ENCODE data around the gene GNA12.

The GNA12 gene, protein sequence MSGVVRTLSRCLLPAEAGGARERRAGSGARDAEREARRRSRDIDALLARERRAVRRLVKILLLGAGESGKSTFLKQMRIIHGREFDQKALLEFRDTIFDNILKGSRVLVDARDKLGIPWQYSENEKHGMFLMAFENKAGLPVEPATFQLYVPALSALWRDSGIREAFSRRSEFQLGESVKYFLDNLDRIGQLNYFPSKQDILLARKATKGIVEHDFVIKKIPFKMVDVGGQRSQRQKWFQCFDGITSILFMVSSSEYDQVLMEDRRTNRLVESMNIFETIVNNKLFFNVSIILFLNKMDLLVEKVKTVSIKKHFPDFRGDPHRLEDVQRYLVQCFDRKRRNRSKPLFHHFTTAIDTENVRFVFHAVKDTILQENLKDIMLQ

DNA sequence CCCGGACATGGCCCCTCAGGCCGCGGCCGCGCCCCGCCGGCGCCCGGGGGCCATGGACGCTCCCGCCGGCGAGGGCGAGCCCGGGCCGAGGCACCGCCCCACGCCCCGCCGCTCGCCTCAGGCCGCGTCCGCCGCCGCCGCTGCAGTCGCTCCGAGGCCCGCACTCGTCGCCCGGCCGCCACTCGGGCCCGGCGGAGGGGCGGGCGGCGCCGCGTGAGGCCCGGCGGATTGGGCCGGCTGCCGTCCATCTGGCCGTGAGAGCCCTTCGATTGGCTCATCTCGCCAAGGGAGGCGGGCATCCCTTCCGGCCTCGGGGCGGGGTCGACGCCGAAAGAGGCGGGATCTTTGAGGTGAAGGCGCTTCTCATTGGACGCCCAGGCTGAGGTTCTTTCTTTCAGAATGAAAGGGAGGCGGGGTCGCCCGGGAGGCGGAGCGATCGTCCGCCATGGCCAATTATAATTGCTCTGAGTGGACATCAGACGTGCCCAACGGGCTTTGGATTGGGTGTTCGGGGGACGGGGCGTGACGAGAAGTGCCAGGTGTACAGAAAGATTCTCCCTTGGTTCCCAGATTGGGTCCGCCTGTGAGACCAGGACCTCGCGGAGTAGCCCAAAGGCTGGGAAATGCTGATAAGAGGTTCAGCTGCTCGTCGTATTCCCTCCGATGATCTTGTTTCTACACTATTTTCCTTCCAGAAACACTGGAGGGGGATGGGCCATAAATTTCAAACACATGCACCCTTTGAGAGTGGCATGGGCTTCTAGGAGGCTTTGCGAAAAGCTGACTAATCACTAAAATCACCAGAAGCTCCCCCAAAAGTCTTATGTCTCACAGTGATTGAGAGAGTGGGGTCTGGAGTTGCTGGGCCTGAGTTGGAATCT, at the start of gene GNA12:
Gene GNA12, minus strand, starts transcription at position 156 of the 881 bp plus-strand sequence. Its CDS starts 147 bp downstream, at position 9.
- DNase-seq: peak; percentile 99

DNA sequence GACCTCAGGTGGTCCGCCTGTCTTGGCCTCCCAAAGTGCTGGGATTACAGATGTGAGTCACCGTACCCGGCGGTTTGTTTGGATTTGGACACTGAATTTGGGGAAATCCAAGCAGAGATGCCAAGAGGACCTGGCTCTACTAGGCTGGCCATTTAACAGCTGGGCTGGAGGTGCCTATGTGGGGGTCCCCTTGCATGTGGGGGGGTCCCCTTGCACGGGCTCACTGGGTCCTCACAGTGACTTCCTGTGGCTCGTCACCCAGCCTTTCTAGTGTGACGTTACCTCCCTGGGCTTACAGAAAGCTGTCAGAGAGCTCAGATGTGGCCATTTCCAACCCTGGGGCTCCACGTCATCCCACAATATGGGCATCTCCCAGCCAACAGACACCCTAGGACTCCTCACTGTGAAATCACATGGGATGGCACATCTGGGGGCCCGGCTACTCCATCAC, 49.3 kb upstream of the GNA12 start:
- DNase-seq: no peak

DNA sequence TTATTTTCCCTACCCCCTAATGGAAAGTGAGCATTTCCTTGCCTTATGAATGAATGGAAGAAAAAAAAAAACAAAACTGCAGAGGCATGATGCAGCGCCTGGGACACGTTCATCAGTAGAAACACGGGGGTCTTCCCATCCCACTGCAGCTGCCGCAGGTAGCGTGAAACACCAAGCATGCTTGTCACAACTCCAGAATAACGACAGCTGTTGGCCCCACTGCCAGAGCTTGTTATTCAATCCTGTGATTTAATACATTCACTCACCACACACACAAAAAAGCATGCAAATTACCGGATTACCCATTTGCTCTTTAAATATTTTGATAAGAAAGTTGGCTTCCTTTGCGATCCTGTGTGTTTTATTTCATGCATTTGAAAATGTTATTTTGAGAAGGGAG, 48.4 kb upstream of the GNA12 start:
- no peak for DNase-seq

DNA sequence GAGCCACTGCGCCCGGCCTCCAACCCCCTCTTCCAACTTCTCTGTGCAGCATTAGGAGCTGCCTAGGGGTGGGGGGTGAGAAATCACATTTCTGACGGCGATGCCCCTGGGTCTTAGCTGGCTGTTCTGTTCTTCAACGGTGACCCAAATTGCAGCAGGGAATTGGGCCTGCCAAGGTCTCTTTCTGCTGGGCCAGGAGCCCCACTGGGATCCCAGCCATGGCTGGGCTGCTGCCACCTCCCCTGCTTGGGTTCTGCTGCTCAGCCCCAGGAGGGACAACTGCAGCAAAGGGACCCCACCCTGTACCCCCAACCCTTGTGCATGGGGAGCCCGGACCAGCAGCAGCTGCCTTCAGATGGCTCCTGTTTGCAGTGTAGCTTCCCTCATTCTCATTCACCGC, 43.7 kb upstream of the GNA12 start:
- DNase-seq: no peak

DNA sequence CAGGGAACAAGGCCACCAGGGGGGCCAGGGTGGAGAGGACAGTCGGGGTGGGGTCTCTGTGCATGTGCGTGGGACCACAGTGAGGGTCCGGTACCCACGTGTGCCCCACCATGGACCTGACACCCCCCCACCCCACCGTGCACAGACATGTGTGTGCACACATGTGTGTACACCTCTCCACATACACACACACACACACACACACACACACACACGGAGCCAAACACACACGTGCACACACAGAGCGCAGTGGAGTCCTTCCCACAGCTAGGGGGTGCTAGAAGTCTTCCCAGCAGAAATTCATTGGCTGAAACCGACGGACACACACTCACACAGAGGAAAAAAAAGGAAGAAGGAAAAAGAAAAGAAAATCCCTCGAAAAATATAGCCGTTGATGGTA, 42.8 kb upstream of the GNA12 start:
- DNase-seq: peak; percentile 44

DNA sequence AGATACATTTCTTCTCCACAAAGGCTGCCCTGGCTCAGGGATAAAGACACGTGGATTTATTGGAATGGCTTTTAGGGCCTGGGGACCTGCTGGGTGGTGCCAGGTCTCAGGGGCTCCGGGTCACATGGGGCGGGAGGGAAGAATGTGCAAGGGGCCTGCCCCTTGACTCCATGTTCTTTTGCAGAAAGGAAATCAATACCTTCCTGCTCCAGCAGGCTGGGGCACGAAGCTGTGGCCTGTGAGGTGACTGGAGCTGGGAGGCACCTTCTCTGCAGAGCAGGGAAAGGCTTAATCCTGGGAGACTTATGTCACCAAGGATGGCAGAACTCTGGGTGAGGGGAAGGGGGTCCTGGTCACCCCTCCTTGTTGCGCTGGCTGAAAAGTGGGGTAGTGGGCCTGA, 42.3 kb upstream of the GNA12 start:
- no peak for DNase-seq

DNA sequence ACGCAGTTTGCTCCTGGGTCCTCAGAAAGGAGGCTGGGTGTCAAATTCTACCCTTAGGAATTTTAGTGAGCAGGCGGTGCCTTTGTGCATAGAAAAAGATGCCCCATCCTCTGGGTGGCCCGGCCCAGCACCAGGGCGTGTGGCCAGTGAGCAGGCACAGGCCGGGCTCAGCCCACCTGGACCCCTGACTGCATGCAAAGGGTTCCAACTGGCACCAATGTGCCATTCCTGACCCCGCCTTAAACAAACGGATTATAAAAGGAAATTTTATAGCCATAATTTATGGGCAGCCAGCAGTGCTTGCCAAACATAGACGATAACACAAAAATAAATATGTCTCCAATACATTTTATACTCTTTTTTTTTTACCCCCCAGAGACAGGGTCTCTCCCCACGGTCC, 40.1 kb upstream of the GNA12 start:
- no peak for DNase-seq

DNA sequence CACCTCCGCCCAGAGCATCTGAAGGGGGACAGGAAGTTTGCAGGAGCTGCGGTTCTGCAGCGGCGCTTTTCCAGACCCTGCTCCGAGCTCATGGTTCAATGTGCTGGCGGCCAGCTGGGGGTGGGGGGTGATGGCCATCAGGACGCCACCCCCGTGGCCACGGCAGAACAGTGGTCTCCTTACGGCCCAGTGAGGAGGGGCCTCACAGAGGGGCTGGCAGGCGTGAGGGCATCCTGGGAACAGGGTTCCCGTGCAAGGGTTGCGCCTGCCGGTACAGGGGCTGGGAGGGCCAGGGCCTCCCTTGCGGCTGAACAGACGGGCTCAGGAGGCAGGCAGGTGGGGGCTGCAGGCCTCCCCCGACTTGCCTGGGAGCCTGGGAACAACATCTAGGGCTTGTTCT, 39.0 kb upstream of the GNA12 start:
- no peak for DNase-seq

DNA sequence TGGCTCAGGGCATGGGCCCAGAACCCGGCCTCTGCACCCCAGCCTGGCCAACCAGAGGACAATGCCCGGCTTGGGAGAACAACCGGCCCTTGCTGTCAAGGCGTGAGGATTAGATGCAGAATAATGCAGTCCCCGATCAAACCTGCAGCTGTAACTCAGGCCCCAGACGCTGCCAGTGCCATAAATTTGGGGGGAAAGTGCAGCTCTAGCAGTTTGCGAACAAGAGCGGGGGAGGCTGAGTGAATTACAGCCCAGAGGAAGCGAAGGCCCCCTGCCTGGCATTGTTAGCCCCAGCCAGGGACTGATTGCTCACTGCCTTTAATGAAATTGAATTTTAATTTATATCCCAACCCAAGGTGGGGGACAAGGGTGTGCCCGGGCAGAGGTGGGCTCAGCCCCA, 38.0 kb upstream of the GNA12 start:
- DNase-seq: no peak

DNA sequence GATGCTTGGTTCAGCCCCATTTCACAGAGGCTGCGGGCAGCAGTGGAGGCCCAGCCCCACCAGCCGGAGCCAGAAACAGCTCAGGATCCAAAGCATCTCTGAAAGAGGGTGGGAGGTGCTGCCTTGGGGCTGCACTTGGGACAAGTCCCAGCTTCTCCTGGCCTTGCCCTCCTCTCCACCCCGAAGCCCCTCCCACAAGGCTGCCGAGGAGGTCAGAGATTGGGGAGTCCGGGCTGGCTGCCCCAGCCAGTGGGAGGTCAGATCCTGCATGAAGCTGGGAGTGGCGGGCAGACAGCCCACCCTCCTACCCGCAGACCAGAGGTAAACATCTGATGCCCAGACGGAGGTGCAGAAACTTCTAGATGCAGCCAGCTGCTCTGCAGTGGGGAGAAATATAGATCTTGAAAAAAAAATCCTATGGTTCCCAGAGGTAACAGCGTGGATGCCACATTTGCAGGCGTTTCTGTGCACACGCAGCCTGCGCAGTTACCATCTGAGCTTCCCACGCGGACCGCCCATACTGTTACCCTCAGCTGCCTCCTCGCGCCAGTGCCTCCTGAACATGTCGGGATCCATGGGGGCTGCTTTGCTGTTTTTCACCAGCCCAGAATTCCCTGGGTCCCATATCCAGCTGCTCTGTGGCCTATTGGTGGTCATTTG, 36.9 kb upstream of the GNA12 start:
- DNase-seq: no peak

DNA sequence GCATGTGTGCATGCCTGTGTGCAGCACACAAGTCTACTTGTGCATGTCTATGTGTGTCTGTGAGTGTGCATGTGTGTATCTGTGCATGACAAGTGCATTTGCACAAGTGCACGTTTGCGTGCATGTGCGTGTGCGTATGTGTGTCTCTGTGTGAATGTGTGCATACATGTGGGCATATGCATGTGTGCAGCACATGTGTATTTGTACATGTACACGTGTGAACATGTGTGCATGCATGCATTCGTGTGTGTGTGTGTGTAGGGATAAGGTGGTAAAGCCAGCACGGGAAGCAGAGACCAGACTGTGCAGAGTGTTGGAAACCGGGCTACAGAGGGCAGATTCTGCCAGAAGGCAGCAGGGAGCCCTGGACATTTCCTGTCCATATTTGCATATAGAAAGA, 35.9 kb upstream of the GNA12 start:
- no peak for DNase-seq

DNA sequence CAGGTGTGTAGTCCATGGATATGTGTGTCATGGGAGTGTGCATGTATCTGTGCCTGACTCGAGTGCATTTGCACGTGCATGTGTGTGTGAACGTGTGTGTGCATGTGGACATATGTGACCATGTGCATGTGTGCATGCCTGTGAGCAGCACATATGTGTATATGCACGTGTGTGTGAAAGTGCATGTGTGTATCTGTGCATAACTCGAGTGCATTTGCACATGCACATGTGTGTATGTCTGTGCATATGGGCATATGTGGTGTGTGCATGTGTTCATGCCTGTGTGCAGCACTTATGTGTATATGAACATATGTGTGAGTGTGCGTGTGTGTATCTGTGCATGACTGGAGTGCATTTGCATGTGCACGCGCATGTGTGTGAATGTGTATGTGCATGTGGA, 35.2 kb upstream of the GNA12 start:
- DNase-seq: no peak

DNA sequence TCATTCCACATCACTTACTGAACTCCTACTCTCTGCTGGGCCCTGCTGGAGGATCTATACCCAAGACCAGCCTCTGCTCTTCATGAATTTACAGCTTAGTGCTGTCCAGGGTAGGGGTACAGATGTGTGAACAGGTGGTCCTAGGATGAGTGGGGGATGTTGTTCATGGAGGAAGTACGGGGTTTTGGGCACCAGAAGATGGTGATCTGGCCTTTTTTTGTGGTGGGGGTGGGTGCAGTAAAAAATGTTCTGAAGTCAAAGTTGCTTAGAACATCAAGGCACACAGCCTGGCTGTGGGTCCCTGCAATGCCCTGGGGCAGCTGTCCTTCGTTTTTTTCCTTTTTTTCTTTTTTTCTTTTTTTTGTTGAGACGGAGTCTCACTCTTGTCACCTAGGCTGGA, 34.2 kb upstream of the GNA12 start:
- no peak for DNase-seq

DNA sequence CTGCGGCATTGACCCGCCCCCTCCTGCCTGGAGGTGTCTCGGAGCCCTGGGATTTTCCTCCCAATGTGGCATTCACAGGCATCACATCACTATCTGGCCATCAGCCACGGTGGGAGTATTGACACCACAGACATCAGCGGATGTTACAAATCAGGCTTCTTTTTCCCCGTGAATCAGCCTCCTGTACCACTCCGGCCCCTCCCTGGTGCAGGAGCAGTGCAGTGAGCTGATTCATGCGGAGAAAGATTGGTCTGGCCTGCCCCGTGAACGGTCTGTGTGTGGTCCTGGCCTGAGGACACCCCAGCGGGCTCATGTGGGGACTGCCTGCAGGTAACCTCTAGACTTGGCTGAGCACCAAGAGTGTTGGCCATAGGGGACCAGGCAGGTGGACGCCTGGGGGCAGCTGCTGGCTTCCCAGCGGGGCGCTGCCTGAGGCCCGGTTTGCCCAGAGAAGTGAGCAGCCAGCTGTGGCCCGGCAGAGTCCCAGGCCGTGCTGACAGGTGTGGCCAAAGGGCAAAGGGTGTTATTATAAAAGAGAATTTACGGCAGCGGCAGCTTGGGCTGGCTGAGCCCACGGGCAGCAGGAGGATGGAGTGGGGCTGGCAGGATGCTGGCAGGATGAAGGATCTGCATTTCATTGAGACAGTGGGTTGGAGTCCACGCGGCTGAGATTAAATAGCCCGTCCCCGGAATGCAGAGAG, 32.1 kb upstream of the GNA12 start:
- DNase-seq: peak; percentile 46

DNA sequence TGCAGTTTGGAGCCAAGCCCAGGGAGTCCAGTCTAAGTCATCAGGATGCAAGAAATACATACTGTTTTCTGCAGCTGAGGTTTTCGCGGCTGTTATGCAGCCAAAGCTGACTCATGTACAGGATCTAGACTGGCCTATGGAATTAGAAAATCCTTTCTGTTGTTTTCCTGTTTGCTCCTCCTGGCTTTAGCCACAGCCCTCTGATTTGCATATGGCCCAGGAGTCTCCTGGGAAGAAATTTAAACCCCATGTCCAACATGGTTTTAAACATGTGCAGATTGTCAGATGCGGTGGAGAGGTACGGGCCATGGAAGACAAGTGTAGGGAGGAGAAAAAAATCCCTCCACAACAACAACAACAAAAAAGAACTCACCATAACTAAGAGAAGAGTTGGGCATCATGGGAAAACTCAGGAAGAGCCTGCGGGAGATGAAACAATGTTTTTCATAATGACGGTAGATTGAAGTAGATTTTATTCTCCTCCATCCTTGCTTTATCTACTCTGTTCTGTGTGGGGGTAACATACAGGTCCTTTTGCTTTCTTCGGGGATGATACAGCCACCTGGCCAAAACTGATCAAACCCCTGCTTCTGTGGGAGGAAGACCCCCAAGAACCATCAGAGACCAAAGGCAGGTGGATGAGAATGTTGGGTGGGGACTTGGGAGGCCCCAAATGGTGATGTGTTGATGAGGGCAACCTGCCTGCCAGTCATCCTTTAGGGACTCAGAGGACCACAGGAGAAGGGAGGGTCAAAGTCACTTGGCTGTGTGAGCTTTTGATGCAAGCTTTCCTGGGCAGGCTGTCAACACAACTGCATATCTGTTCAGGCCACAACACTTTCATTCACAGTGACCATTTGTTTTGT, 29.8 kb upstream of the GNA12 start:
- peak; percentile 96 for DNase-seq

DNA sequence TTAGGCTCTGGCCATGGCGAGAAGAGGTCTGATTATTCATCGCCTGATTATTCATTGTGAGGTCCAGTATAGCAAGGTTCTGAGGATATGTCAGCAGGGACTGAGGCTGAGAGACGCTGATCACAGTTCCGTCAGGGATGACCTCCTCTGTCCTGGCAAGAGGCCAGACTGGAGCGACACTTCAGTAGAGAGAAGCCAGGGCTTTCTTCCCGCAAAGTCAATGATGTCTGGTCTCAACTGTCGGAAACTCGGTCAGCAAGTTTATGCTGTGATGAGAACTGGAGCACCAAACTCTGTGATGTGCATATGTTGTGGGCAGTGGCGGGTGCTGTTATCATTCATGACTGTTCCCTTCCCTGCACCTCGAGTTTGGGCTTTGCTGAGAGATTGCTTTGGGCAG, 29.0 kb upstream of the GNA12 start:
- no peak for DNase-seq

DNA sequence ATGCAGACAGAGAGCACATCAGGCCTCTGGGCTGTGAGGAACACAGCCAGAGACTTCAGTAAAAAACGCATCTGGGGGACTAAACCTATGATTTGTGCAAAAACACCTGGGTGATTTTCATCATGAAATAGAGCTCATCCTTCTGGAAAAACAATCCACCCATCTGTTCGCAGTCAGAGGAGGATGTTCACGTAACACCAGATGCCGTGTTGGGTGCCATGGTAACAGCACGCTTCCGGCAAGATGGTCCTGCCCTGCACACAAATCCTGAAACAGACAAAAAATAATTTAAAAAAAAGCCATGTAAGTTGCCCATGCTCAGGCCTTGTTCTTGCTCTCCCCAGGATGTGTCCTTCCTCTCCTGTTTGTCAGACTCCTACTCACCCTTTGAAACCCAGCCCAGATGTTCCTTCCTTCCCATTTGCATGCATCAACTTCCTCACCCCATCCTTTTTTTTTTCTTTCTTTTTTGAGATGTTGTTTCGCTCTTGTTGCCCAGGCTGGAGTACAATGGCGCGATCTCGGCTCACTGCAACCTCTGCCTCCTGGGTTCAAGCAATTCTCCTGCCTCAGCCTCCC, 28.3 kb upstream of the GNA12 start:
- DNase-seq: no peak

DNA sequence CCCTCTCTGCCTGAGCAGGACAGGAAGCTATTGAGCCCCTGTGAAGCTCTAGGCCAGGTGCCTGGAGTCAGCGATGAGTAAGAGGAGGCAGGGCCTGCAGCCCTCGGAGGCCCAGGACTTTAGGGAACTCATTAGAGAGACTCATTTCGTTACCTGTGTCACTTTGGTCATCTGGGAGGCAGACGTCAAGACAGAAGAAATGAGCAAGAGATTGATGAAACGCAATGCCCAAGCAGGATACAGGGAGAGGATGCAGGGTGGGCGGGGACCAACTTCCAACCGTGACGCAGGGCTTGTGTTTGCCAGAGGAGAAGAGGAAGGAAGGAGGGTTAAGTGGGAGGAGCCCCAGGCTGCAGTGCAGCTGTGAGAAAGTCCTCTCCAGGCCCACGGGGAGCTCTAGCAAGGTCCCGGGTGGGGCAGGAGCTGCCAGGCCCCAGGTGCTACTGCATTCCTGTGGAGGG, 26.4 kb upstream of the GNA12 start:
- peak; percentile 43 for DNase-seq

DNA sequence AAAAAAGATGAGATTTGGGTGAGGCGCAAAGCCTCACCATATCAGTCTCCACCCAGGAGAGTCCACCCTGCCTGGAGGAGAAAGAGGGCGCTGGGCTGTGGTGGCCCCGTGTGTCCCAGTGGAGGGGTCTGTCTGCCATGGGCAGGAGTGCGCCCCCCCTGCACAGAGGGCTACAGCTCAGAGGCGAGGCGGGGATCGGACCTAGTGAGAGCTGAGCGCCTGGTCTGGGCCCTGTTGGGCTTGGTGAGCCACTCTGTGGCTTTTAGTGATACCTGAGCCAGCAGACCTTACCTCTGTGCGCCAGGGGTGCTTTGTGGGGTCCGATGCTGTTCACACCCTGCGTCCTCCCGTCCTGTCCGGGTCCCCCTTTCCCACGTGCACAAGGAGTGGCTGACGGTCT, 25.9 kb upstream of the GNA12 start:
- DNase-seq: no peak

DNA sequence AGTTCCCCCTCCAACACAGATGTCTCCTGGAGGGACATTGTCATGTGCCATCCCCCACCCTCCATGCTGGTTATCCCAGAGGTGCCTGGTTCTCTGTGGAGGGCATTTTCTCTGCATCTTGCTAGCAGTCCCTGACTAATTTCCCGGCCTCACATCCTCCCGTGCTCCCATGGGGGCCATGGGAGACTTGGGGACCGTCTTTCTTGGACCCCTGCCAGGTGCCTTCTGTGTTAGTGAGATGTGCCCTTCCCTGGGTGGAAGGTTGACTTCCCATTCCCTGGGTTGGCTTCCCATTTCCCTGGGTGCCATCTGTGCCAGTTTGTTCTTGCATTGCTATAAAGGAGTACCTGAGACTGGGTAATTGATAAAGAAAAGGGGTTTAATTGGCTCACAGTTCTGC, 22.5 kb upstream of the GNA12 start:
- no peak for DNase-seq

DNA sequence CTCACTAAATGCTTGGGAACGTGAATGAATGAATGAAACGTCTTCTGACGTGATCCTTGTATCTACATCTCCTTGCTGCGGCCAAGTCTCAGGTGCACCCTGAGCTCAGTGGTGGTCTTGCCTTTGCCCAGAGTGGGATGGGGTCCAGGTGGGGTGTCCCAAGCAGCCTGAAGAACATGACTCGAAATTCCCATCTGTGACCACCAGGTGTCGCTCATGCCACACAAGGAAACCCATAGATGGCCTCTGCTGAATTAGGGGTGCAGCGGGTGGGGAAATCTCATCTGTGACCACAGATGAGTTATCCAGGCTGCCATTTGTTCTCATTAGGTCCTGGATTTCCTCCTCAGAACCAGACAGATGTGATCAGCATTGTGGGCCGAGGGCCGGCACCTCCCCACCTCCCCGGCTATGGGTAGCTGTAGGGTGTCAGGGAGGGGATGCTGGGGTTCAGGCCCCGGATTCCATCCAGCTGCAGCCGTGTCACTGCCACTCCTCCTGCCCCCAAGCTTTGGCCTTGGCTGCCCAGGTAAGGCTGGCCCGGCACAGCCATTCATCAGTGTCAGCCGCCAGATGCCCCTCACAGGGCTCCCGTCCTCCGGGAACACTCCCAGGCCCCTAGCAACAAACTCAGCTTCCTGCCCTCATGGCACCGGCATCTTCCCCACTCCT, 21.0 kb upstream of the GNA12 start:
- DNase-seq: peak; percentile 73

Measured in EL (cell line).